NCI-H1694 (cell line): ENCODE measurements around the gene MBOAT1.
"Not testable (repeated sequence)": the region's sequence is repeated elsewhere in the genome, so short reads cannot be mapped to it uniquely, and the experiment has no call there.

Experiments
- DNase-seq: peaks from one replicate; lab custom pipeline; 2025; lab: John Stamatoyannopoulos, UW

The MBOAT1 gene

GRCh38 chr6:20202699-20203302 lies 9.5 kb downstream of the MBOAT1 start:
- DNase-seq = no peak

GRCh38 chr6:20202324-20202658 lies 10.0 kb downstream of the MBOAT1 start:
- DNase-seq = no peak

DNA sequence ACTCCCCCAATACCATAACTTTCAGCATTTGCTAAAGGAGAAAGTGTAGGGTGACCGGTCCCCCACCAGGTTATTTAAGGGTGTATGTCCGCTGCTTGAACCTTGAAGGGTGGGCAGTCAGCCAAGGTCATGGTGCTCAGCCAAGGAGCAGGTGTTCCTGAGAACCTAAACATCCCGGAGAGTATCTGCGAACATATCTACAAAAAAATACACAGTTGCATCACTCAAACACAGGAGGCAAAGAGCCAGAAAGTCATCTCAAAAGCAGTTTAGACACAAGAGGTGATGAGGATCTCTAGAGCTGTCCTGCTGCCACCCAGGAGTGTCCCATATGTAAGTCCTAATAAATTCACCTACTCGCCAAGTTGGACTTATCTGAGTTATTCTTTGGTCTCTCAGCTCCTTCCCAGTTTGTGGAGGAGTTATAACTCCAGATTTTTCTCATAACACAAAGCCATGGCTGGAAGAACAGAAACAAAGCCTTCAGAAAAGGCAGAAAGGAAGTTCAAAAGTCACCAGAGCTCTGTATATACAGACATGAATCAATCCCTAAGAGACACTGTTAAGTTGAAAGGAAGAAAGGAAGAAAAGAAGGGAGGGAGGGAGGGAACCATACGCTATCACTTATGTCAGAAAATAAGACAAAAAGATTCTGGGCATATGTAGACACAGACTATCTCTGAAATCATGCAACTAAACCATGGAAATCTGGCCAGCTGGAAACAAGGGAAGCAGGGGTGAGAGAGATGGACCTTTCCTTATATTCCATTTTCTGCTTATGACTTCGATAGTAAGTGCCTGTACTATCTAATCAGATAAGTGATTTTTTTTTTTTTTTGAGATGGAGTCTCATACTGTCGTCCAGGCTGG lies 11.3 kb downstream of the MBOAT1 start:
- DNase-seq = no peak

- DNase-seq = no peak
Observed at GRCh38 chr6:20198775-20199174, 13.5 kb downstream of the MBOAT1 start.

DNA sequence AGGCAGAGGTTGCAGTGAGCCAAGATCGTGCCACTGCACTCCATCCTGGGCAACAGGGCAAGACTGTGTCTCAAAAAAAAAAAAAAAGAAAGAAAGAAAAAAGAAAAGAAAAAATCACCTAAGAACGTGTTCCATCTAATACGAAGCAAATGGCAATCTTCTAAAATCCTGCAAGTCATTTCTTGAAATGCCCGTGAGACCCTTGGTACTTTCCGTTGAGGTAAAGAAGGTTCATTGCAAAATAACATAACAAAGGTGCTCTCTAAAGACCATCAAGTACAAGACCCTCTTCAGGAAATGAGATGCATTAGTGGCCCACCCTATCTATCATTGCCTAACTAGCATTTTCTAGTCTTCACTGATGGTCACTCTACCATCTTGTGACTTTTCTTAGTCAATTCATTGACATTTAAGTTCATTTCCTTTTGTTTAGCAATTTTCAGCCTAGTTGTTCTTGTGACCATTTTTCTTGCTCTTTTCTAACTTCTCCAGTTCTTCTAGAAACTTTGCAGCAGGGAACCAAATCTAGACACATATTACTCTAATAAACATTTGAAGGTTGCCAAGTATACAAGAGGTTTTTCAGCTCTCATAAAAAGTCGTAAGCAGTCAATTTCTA lies 14.0 kb downstream of the MBOAT1 start:
- DNase-seq = no peak

- DNase-seq = no peak
Observed at GRCh38 chr6:20197251-20197650, 15.0 kb downstream of the MBOAT1 start.

GRCh38 chr6:20192625-20193024 lies 19.6 kb downstream of the MBOAT1 start:
- no peak for DNase-seq

DNA sequence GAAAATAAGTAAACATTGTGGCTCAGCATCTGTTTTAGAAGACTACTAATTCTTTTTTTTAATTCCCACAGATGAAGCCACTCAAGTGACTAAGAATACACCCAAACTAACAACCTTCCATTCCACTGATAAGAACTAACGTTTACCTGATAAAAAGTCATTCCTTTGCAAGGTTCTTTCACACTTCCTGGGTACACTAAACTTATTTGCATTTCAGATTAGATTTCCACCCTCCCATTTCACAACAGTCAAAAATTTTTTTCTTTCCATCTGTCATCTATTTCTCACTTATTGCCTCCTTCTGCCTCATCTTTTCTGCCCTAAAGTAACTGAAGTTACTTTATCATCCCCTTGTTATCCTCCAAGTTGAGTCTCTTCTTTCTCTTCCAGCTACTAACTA lies 20.3 kb downstream of the MBOAT1 start:
- no peak for DNase-seq

- no peak for DNase-seq
Observed at GRCh38 chr6:20188630-20189075, 23.6 kb downstream of the MBOAT1 start.

- DNase-seq = no peak
Observed at GRCh38 chr6:20186981-20187380, 25.3 kb downstream of the MBOAT1 start.

GRCh38 chr6:20183706-20184105 lies 28.6 kb downstream of the MBOAT1 start:
- no peak for DNase-seq

- DNase-seq = no peak
Observed at GRCh38 chr6:20182926-20183521, 29.2 kb downstream of the MBOAT1 start.

DNA sequence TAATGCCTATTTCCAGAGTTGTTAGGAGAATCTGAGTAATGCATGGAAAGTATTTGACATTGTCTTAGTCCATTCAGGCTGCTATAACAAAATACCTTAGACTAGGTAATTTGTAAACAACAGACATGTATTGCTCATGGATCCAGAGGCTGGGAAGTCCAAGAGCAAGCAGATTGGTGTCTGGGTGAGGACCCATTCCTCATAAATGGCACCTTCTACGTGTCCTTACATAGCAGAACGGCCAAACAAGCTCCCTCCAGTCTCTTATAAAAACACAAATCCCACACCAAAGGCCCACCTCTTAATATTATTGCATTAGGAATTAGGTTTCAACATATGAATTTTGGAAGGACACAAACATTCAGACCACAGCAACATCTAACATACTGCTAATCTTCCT lies 30.2 kb downstream of the MBOAT1 start:
- no peak for DNase-seq

- DNase-seq = no peak
Observed at GRCh38 chr6:20180935-20181334, 31.3 kb downstream of the MBOAT1 start.

DNA sequence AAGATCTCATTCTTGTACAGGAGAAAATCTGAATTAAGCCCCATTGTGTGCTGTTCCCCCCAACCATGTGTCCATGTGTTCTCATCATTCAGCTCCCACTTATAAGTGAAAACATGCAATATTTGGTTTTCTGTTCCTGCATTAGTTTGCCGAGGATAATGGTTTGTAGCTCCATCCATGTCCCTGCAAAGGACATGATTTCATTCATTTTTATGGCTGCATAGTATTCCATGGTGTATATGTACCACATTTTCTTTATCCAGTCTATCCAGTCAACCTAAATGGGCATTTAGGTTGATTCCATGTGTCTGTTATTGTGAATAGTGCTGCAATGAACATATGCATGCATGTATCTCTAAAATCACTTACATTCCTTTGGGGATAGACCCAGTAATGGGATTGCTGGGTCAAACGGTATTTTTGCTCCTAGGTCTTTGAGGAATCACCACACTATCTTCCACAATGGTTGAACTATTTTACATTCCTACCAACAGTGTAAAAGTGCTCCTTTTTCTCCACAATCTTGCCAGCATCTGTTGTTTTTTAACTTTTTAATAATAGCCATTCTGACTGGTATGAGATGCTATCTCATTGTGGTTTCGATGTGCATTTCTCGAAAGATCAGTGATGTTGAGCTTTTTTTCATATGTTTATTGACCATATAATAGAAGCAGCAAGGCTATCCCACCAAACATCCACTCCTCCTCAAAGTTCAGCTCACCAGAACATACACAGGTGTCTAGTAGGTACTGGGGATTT lies 32.8 kb downstream of the MBOAT1 start:
- not testable (repeated sequence) for DNase-seq

- DNase-seq = no peak
Observed at GRCh38 chr6:20178327-20178726, 33.9 kb downstream of the MBOAT1 start.

DNA sequence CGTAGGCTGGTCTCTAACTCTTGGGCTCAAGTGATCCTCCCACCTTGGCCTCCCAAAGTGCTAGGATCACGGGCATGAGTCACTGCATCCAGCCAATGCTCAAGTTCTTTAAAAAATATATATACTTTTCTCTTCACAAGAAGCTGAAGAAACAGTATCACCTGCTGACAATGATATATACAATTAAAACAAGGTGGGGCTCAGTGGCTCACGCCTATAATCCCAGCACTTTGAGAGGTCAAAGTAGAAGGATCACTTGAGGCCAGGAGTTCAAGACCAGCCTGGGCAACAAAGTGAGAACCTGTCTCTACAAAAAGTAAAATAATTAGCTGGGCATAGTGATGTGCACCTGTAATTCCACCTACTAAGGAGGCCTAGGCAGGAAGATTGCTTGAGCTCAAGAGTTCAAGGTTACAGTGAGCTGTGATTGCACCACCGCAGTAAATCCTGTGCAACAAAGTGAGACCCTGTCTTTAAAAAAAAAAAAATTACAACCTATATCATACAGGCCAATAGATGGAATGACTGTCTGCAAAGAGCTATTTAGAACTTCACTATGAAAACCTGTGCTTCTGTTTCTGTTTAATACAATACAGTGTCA lies 36.4 kb downstream of the MBOAT1 start:
- no peak for DNase-seq

DNA sequence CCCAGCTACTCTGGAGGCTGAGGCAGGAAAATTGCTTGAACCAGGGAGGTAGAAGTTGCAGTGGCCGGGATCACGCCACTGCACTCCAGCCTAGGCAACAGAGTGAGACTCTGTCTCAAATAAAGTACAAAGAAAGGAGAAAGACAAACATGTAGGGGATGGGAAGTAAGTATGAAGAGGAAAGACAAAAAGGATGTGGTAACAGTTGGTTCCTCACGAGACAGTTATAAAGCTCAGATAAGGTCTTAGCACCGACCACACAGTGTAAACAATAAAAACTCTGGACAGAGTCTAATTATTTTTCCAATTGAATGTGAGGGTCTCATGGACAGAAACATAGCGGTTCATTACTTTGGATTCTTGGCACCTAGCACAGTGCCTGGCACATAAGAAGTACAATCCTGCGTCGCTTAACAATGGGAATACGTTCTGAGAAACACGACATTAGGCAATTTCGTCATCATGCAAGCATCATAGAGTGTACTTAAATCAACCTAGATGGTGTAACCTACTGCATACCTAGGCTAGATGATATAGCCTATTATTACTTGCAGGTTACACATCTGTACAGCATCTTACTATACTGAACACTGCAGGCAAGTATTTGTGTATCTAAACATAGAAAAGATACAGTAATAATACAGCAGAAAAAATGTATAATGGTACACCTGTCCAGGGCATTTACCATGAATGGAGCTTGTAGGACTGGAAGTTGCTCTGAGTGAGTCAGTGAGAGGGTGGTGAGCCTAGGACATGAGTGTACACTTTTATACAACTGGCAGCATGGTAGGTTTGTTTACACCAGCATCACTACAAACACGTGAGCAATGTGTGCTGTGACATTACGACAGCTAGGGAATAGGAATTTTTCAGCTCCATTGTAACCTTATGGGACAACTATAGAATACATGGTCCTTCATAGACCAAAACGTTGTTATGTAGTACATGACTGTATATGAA lies 38.2 kb downstream of the MBOAT1 start:
- no peak for DNase-seq

DNA sequence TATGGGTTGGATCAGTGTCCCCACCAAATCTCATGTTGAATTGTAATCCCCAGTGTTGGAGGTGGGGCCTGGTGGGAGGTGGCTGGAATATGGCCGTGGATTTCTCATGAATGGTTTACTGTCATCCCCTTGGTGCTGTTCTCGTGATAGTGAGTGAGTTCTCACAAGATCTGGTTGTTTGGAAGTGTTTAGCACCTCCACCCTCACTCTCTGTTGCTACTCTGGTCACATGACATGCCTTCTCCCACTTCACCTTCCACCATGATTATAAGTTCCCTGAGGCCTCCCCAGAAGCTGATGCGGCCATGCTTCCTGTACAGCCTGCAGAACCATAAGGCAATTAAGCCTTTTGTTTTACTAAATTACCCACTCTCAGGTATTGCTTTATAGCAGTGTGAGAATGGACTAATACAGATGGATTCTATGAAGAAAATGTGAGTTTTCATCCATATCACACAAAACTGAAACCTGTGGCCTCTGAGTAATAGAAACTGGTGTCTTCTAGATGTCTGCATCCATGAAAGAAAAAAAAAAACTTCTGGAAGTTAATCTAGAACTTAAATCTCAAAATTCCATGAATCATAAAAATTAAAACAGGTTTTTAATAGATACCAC lies 39.3 kb downstream of the MBOAT1 start:
- DNase-seq = no peak
